Measurements from ENCODE around the gene TMEM163.
"Not testable (repeated sequence)": the region's sequence is repeated elsewhere in the genome, so short reads cannot be mapped to it uniquely, and the experiment has no call there.

The TMEM163 gene

DNA sequence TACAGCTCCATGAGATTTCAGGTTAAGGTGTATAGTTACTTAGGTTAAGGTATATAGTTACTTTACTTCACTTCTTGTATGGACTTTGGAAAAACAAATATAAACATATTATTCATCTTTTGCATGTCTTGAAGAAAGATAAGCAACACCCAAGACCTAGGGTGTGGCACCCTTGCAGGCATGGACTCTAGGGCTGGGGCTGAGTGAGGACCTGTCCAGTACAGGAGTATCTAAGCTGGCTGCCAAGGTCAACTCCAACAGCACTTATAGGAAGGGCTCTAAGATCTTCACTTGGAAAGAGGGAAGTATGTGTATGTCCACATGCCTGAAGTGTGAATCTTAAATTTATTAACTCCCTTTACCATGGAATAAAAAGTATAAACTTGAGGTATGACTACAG is 7.1 kb upstream of the TMEM163 start:
- no peak for DNase-seq (ENCODE audit: low read depth in 2 of 2)
- H3K4me3 ChIP-seq (replicated peaks in 1 of 2; ENCODE audit: low read depth in 2 of 2, low read length in 2 of 2), result no peak overlapping the region
- TF ChIP-seq CTCF (IDR thresholded peaks at IDR 0.05; ENCODE audit: low read depth, low read length), result no peak

DNA sequence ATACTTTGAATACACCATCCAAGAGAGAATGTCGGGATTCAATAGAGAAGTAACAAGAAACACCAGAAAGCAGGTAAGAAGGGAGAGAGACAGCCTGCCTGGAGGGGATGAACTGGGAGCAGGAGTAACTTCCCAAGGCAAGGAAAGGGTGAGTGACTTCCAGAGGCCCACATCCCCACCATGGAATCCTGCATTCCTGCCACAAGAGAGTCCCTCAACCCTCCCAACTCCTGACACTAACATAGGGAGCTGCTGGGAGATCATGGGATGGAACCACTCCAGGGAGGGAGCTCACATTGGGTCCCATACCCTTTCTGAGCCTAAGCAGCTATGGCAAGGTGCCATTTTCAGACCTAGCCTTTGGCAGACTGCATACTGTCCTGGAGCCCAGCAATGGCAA is 5.5 kb upstream of the TMEM163 start:
- no peak for DNase-seq (ENCODE audit: low read depth in 2 of 2)
- H3K4me3 ChIP-seq (replicated peaks in 1 of 2; ENCODE audit: low read depth in 2 of 2, low read length in 2 of 2), result no peak overlapping the region
- no peak for TF ChIP-seq CTCF (IDR thresholded peaks at IDR 0.05; ENCODE audit: low read depth, low read length)

GRCh38 chr2:134723742-134724141 is 4.9 kb upstream of the TMEM163 start:
- not testable (repeated sequence) for H3K4me3 ChIP-seq (replicated peaks in 1 of 2; ENCODE audit: low read depth in 2 of 2, low read length in 2 of 2); DNase-seq (ENCODE audit: low read depth in 2 of 2)

DNA sequence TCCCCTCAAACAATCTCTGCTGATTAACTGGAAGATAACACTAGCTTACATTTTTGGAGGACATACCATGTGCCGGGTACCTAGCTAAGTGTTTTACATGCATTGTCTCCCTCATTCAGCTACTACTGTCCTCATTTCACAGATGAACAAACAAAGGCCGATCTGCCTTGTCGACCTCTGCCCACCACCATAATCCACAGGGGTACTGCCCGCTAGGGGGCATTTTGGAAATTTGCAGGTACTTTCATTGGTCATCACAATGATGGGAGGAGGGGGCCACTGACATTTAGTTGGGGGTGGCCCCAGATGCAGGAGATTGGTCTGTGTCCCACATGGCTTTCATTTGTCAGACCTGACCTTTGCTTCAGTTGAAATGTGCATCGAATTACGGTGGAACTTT is 3.9 kb upstream of the TMEM163 start:
- peak; percentile 22 for TF ChIP-seq CTCF (IDR thresholded peaks at IDR 0.05; ENCODE audit: low read depth, low read length)
- no peak overlapping the region for H3K4me3 ChIP-seq (replicated peaks in 1 of 2; ENCODE audit: low read depth in 2 of 2, low read length in 2 of 2)
- DNase-seq (ENCODE audit: low read depth in 2 of 2), result no peak

DNA sequence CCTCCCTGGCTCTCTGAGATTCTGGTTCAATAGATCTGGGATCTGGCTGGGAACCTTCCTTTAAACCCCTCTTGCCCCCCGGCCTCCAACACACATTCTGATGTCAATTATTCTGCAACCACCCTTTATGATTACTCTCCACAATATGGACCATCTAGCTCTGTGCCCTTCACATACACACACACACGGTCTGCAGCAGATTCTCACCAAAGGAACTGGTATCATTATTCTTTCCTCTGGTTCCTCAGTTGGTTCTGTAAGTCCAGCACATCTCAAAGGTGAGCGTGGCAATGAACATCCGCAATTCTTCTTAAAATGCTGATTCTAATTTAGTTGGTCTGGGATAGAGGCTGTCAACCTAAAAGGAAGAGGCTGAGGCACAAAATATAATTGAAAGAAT is 2.8 kb upstream of the TMEM163 start:
- no peak for DNase-seq (ENCODE audit: low read depth in 2 of 2)
- no peak overlapping the region for H3K4me3 ChIP-seq (replicated peaks in 1 of 2; ENCODE audit: low read depth in 2 of 2, low read length in 2 of 2)
- TF ChIP-seq CTCF (IDR thresholded peaks at IDR 0.05; ENCODE audit: low read depth, low read length), result no peak

DNA sequence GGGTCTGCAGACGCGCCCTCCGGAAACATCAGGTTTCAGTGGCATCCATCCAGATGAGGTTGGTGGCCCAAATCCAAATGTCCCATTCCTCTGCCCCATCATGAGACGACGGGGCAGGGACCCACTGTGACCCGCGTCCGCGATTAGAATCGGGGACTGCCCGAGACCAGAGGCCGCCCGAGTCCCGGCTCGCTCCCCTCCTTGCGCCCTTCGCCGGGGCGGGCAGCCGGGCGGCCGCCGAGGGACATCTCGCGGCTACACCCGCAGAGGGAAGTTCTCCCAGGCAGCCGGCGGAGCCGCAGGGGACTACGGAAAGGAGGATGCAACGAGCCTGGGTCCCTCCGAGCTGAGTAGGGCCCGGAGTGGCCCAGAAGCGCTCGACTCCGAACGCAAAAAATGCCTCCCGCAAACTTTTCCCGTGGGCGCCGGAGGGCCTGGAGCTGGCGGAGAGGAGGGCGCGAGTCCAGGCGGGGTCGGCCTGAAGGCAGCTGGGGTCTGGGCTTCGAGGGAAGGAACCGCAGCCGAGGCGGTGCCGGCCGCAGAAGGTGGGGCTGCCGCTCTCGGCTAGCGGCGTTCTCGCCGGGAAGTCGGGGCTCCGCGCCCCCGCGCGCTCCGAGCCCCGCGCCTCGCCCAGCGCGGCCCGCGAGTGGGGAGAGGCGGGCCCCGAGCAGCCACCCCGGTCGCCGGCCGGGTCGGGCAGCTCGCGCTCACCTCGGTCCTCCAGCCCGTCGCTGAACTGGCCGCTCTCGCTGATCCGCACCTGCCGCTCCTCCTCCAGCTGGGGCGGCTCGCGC is 580 bp downstream of the TMEM163 start:
- no peak for TF ChIP-seq CTCF (IDR thresholded peaks at IDR 0.05; ENCODE audit: low read depth, low read length)
- no peak for DNase-seq (ENCODE audit: low read depth in 2 of 2)
- peak overlapping the region in 1 of 2 donors; percentile 34 for H3K4me3 ChIP-seq (replicated peaks in 1 of 2; ENCODE audit: low read depth in 2 of 2, low read length in 2 of 2)

DNA sequence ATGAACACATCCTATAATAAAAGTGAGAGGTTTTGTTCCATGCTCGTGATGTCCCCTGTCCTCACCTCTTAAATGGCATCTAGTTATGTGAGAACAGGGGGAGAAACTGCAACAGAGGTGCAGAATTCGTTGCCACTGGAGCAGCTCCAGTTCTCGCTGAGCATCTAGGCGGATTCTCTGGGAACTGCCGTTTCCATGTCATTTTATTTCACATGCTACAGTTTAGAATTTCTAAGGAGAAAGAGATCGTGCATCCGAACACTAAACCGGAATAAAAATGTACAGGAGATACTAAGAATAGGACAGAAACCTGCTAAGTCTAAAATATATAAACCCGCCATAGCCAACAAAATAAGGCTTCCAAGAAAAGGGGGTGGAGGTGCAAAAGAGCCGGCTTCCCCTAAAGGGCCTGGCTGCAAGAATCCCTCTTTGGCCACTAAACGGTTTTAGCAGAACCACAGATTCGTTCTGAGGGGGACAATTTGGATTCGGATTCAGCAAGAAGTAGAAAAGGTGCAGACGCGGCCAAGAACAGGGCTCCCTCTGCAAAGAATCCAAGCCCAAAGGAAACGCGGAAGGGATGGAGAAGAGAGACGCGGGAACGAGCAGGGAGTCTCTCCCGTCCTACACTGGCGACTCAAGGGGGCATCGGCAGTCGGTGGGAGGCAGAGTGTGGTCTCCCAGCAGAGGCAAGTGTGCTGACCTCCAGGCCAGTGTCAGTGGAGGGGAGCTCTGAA is 1.3 kb downstream of the TMEM163 start:
- TF ChIP-seq CTCF (IDR thresholded peaks at IDR 0.05; ENCODE audit: low read depth, low read length), result no peak
- no peak for DNase-seq (ENCODE audit: low read depth in 2 of 2)
- H3K4me3 ChIP-seq (replicated peaks in 1 of 2; ENCODE audit: low read depth in 2 of 2, low read length in 2 of 2), result no peak overlapping the region
